GM12878 (cell line): ENCODE data around the gene GPN1. TPM values are rescaled to one million over a fixed set of nuclear protein-coding genes. Genes with fewer than 3 reads are reported as not detected.
A peak's percentile ranks its signal among the peaks of the same experiment; 100 is the strongest.

ENCODE experiments used
- ATF7 ChIP-seq: fragments of 450-650 bp; IDR thresholded peaks from 2 replicates; pipeline ENCODE4 v1.6.1; 2016; ENCODE audit warnings: low read depth, mild to moderate bottlenecking
- CHD4 ChIP-seq: fragments of 200-600 bp; sonication (generic); IDR thresholded peaks from 2 replicates; pipeline ENCODE4 v1.6.1; 2016; ENCODE audit warnings: mild to moderate bottlenecking
- E2F4 ChIP-seq: IDR thresholded peaks from 2 replicates; pipeline ENCODE4 v1.6.1; 2012; ENCODE audit warnings: low read depth, low read length, improper control_type of control experiment
- MAX ChIP-seq: IDR thresholded peaks from 2 replicates; pipeline ENCODE4 v1.6.1; 2012; ENCODE audit warnings: low read depth, low read length, improper control_type of control experiment
- NR2C2 ChIP-seq: IDR thresholded peaks from 2 replicates; pipeline ENCODE4 v1.6.1; 2011; ENCODE audit warnings: borderline replicate concordance, low read depth; ENCODE audit not compliant: control insufficient read depth, insufficient read length
- POLR2AphosphoS5 ChIP-seq: IDR thresholded peaks from 2 replicates; pipeline ENCODE4 v1.6.1; 2011; ENCODE audit warnings: mild to moderate bottlenecking, low read length, inconsistent platforms
- RUNX3 ChIP-seq: IDR thresholded peaks from 2 replicates; pipeline ENCODE4 v1.6.1; 2012; ENCODE audit warnings: low read length, inconsistent platforms
- SPI1 ChIP-seq: IDR thresholded peaks from 2 replicates; pipeline ENCODE4 v1.6.1; 2011; ENCODE audit warnings: low read depth, mild to moderate bottlenecking, low read length, moderate library complexity, borderline replicate concordance; ENCODE audit not compliant: insufficient read depth
- TAF1 ChIP-seq: IDR thresholded peaks from 2 replicates; pipeline ENCODE4 v1.6.1; 2011; ENCODE audit warnings: mild to moderate bottlenecking, low read depth, low read length, borderline replicate concordance
- USF1 ChIP-seq: IDR thresholded peaks from 2 replicates; pipeline ENCODE4 v1.6.1; 2011; ENCODE audit warnings: borderline replicate concordance, low read depth, mild to moderate bottlenecking, moderate library complexity, mixed read lengths, low read length; ENCODE audit not compliant: insufficient read depth; ENCODE audit errors: extremely low read length
- USF2 ChIP-seq: IDR thresholded peaks from 2 replicates; pipeline ENCODE4 v1.6.1; 2011; ENCODE audit warnings: low read depth, low read length, improper control_type of control experiment, borderline replicate concordance
- ZBTB40 ChIP-seq: fragments of 450-650 bp; IDR thresholded peaks from 2 replicates; pipeline ENCODE4 v1.6.1; 2016; ENCODE audit warnings: mild to moderate bottlenecking, moderate library complexity, borderline replicate concordance
- ZNF687 ChIP-seq: fragments of 450-650 bp; IDR thresholded peaks from 2 replicates; pipeline ENCODE4 v1.6.1; 2017; ENCODE audit warnings: mild to moderate bottlenecking, moderate library complexity
- polyA plus RNA-seq, 11 experiments: library from polyadenylated mRNA; depleted of rRNA in 4 of 11; unstranded in 6 of 11; stranded (reverse) in 5 of 11; fragments of >200 nt; fragmentation: Nextera tagmentation in 4 of 11; fragmentation: Illumina TruSeq in 1 of 11; extraction: Ambion mirVana in 4 of 11; extraction: Trizol in 1 of 11; gene quantifications; 1 replicate in 1 of 11; 2 replicates in 10 of 11; pipeline versions ENCODE4 v1.2.1 to v1.2.3, GENCODE V29; 2011 to 2016; ENCODE audit warnings: inconsistent platforms in 2 of 11, missing spikeins in 2 of 11, low read depth in 1 of 11
- total RNA-seq, 4 experiments: library from RNA; depleted of rRNA in 3 of 4; stranded (reverse); fragments of >200 nt in 3 of 4; fragmentation: Illumina TruSeq in 1 of 4; extraction: Trizol in 1 of 4; gene quantifications; 2 replicates each; pipeline versions ENCODE4 v1.2.1 to v1.2.3, GENCODE V29; 2013 to 2021

GPN1 gene
- total and polyA plus RNA-seq, 10 of the 15 experiments (the other 5 are each of a cell fraction or from before 2014, with no cell fraction given) = 32.1 to 108 (median 60.4) TPM

- TF ChIP-seq ZBTB40 (peak; percentile 90), NR2C2 (no peak), CHD4 (no peak), SPI1 (peak; percentile 82), E2F4 (no peak), RUNX3 (peak; percentile 68), MAX (peak; percentile 80), TAF1 (peak; percentile 94), POLR2AphosphoS5 (peak; percentile 87), USF2 (peak; percentile 84), ATF7 (peak; percentile 49; the same call in 1 of the 2 replicates), ZNF687 (peak; percentile 73), USF1 (peak; percentile 91)
Observed at GRCh38 chr2:27582695-27583389, 46.0 kb upstream of the GPN1 start, which contains the start of gene ZNF512 (continued).
